Adipose tissue (tissue), 3 donors: ENCODE measurements around the gene TOMM5. TPM values are rescaled to one million over a fixed set of nuclear protein-coding genes. Genes with fewer than 3 reads are reported as not detected.

ENCODE experiments used
- H3K27ac ChIP-seq: one replicate; pipeline ENCODE4 v1.5.1; 2013; ENCODE audit warnings: low read depth, low read length
- WGBS, 3 donors: extraction: QIAGEN DNeasy Blood & Tissue Kit; methylation state at CpG; one replicate each; pipeline ENCODE4 v1.1.7; 2013; 5-methylcytosine and 5-hydroxymethylcytosine counted together
- polyA plus RNA-seq, 3 donors: library from polyadenylated mRNA; stranded (reverse); fragments of 200-250 nt; gene quantifications; one replicate each; pipeline ENCODE4 v1.2.3, GENCODE V29; 2013
- donor health status: healthy with polysubstance abuse.
- donor health status: Bipolar disorder and iron deficiency.
- donor health status: healthy.

Gene TOMM5
- polyA plus RNA-seq = 100 to 1,000 TPM in 2 of 3 donors, 10 to 100 TPM in 1; 62.7 to 175 (median 120) TPM

- no peak within 1 kb of the TSS for H3K27ac ChIP-seq
- 0 to 1% (median 0%) methylated on average over 72 of the region's 72 CpGs for WGBS, 3 donors
Observed at GRCh38 chr9:37592108-37592951, at the start of gene TOMM5. Gene TOMM5, minus strand, starts transcription at chr9:37592597. Its CDS starts 65 bp downstream, at chr9:37592532.

GRCh38 chr9:37641331-37641730, 48.9 kb upstream of the TOMM5 start:
- no peak overlapping the region for H3K27ac ChIP-seq
- WGBS, 3 donors = 61 to 77% (median 72%) methylated on average over 3 of the region's 3 CpGs

GRCh38 chr9:37640246-37640645, 47.8 kb upstream of the TOMM5 start:
- H3K27ac ChIP-seq = no peak overlapping the region
- WGBS, 3 donors = 74 to 76% (median 74%) methylated on average over 3 of the region's 3 CpGs

- WGBS, 3 donors = 83 to 92% (median 87%) methylated on average over 3 of the region's 3 CpGs
Observed at GRCh38 chr9:37639841-37640240, 47.4 kb upstream of the TOMM5 start.

GRCh38 chr9:37639109-37639762, 46.8 kb upstream of the TOMM5 start:
- no peak overlapping the region for H3K27ac ChIP-seq
- 82 to 87% (median 82%) methylated on average over 4 of the region's 4 CpGs for WGBS, 3 donors

More at GRCh38 chr9:37639841-37640240, 47.4 kb upstream of the TOMM5 start:
- H3K27ac ChIP-seq = no peak overlapping the region

GRCh38 chr9:37636511-37637448, 44.4 kb upstream of the TOMM5 start:
- no peak overlapping the region for H3K27ac ChIP-seq
- 91 to 94% (median 93%) methylated on average over 39 of the region's 39 CpGs for WGBS, 3 donors

- H3K27ac ChIP-seq = no peak overlapping the region
- WGBS, 3 donors = 70 to 87% (median 81%) methylated on average over 9 to 16 of the region's 16 CpGs
Observed at GRCh38 chr9:37635808-37636207, 43.4 kb upstream of the TOMM5 start.

- H3K27ac ChIP-seq = no peak overlapping the region
- 72 to 88% (median 83%) methylated on average over 4 of the region's 4 CpGs for WGBS, 3 donors
Observed at GRCh38 chr9:37632479-37632878, 40.1 kb upstream of the TOMM5 start.

- 50 to 53% (median 51%) methylated on average over 5 of the region's 5 CpGs for WGBS, 3 donors
- no peak overlapping the region for H3K27ac ChIP-seq
Observed at GRCh38 chr9:37626708-37627292, 34.4 kb upstream of the TOMM5 start.

GRCh38 chr9:37625758-37626147, 33.4 kb upstream of the TOMM5 start:
- 82 to 91% (median 87%) methylated on average over 12 of the region's 12 CpGs for WGBS, 3 donors
- no peak overlapping the region for H3K27ac ChIP-seq

- WGBS, 3 donors = 52 to 86% (median 58%) methylated on average over 5 of the region's 5 CpGs
- no peak overlapping the region for H3K27ac ChIP-seq
Observed at GRCh38 chr9:37625036-37625757, 32.8 kb upstream of the TOMM5 start.

GRCh38 chr9:37624073-37624472, 31.7 kb upstream of the TOMM5 start:
- WGBS, 3 donors = 74 to 81% (median 78%) methylated on average over 1 of the region's 1 CpG
- H3K27ac ChIP-seq = no peak overlapping the region

- WGBS, 3 donors = 82 to 93% (median 88%) methylated on average over 2 of the region's 2 CpGs
- H3K27ac ChIP-seq = no peak overlapping the region
Observed at GRCh38 chr9:37623267-37623666, 30.9 kb upstream of the TOMM5 start.

GRCh38 chr9:37622462-37622861, 30.1 kb upstream of the TOMM5 start:
- H3K27ac ChIP-seq = no peak overlapping the region
- WGBS, 3 donors = 80 to 89% (median 87%) methylated on average over 4 of the region's 4 CpGs

GRCh38 chr9:37621273-37622121, 29.1 kb upstream of the TOMM5 start:
- H3K27ac ChIP-seq = no peak overlapping the region
- WGBS, 3 donors = 42 to 78% (median 43%) methylated on average over 9 of the region's 9 CpGs

GRCh38 chr9:37620396-37620795, 28.0 kb upstream of the TOMM5 start:
- WGBS, 3 donors = 89 to 97% (median 89%) methylated on average over 1 of the region's 1 CpG
- no peak overlapping the region for H3K27ac ChIP-seq

GRCh38 chr9:37619806-37620205, 27.4 kb upstream of the TOMM5 start:
- 85 to 96% (median 94%) methylated on average over 3 of the region's 3 CpGs for WGBS, 3 donors
- no peak overlapping the region for H3K27ac ChIP-seq
